SK-N-SH (cell line): Measurements from ENCODE around the gene UBFD1. TPM values are rescaled to one million over a fixed set of nuclear protein-coding genes. Genes with fewer than 3 reads are reported as not detected.

Experiments
- CTCF ChIA-PET: fragments of 300-600, 350-600 bp; formaldehyde crosslinking; extraction: SDS; loops from one replicate; lab custom pipeline; 2021; lab: Yijun Ruan, JAX
- POLR2A ChIA-PET: fragments of 350-600 bp; sonication (Branson Sonifier 250); formaldehyde crosslinking; extraction: SDS; loops from one replicate; lab custom pipeline; 2020; ENCODE audit warnings: antibody characterized with exemption, inconsistent platforms; lab: Yijun Ruan, JAX
- DNase-seq: peaks from one replicate; pipeline ENCODE4 v3.0.0; 2012
- H2AFZ ChIP-seq: fragments of 200-600 bp; sonication (generic); 2 replicates; pipeline ENCODE4 v1.8.1; 2016; ENCODE audit warnings: antibody characterized with exemption, mild to moderate bottlenecking, low read depth
- H3F3A ChIP-seq: fragments of 200-600 bp; sonication (generic); replicated peaks from 2 replicates; pipeline ENCODE3; 2016; ENCODE audit warnings: antibody characterized with exemption, mild to moderate bottlenecking; ENCODE audit not compliant: insufficient read depth
- H3K27ac ChIP-seq, 2 experiments: fragments of 200-500 bp in 1 of 2; fragments of 200-600 bp in 1 of 2; sonication (Bioruptor generic) in 1 of 2; sonication (generic), shearing (Covaris generic) in 1 of 2; 2 replicates each; pipeline versions ENCODE4 v1.5.1 to v1.6.1; 2014 to 2016; ENCODE audit warnings: low read depth in 2 of 2, inconsistent platforms in 1 of 2, low read length in 1 of 2, mild to moderate bottlenecking in 1 of 2, mixed read lengths in 1 of 2
- H3K27me3 ChIP-seq: fragments of 200-600 bp; sonication (generic), shearing (Covaris generic); 2 replicates; pipeline ENCODE4 v1.6.1; 2016; ENCODE audit warnings: mixed run types; ENCODE audit not compliant: insufficient read depth
- H3K36me3 ChIP-seq, 2 experiments: fragments of 200-500 bp in 1 of 2; fragments of 200-600 bp in 1 of 2; sonication (Bioruptor generic) in 1 of 2; sonication (generic) in 1 of 2; replicated peaks in 1 of 2; 2 replicates each; pipeline versions ENCODE3 to v1.5.1; 2014 to 2016; ENCODE audit warnings: low read length in 1 of 2, mild to moderate bottlenecking in 1 of 2; ENCODE audit not compliant: insufficient read depth in 2 of 2, control insufficient read depth in 1 of 2
- H3K4me1 ChIP-seq, 2 experiments: fragments of 200-500 bp in 1 of 2; fragments of 200-600 bp in 1 of 2; sonication (Bioruptor generic) in 1 of 2; sonication (generic), shearing (Covaris generic) in 1 of 2; 2 replicates each; pipeline versions ENCODE4 v1.5.1 to v1.6.1; 2014 to 2016; ENCODE audit warnings: low read depth in 1 of 2, low read length in 1 of 2, mixed run types in 1 of 2; ENCODE audit not compliant: insufficient read depth in 2 of 2, control insufficient read depth in 1 of 2
- H3K4me2 ChIP-seq: fragments of 200-600 bp; sonication (generic), shearing (Covaris generic); 2 replicates; pipeline ENCODE4 v1.6.1; 2017; ENCODE audit warnings: mixed run types
- H3K4me3 ChIP-seq, 2 experiments: fragments of 200-500 bp in 1 of 2; fragments of 200-600 bp in 1 of 2; sonication (Bioruptor generic) in 1 of 2; sonication (generic), shearing (Covaris generic) in 1 of 2; 2 replicates each; pipeline versions ENCODE4 v1.5.1 to v1.8.1; 2014 to 2016; ENCODE audit warnings: low read depth in 2 of 2, inconsistent platforms in 1 of 2, low read length in 1 of 2, mild to moderate bottlenecking in 1 of 2, mixed read lengths in 1 of 2, moderate library complexity in 1 of 2
- H3K79me2 ChIP-seq: fragments of 200-600 bp; sonication (generic); 2 replicates; pipeline ENCODE4 v1.8.1; 2017; ENCODE audit warnings: mild to moderate bottlenecking; ENCODE audit not compliant: insufficient read depth
- H3K9ac ChIP-seq: fragments of 200-600 bp; sonication (generic); 2 replicates; pipeline ENCODE4 v1.6.1; 2017; ENCODE audit warnings: mixed run types
- H3K9me2 ChIP-seq: fragments of 200-600 bp; sonication (generic); 2 replicates; pipeline ENCODE4 v1.6.1; 2017; ENCODE audit warnings: mixed run types
- H3K9me3 ChIP-seq: fragments of 200-600 bp; sonication (generic); 2 replicates; pipeline ENCODE4 v1.6.1; 2017; ENCODE audit warnings: mixed run types, mild to moderate bottlenecking, moderate library complexity
- H4K20me1 ChIP-seq: fragments of 200-600 bp; sonication (generic); 2 replicates; pipeline ENCODE4 v1.6.1; 2017; ENCODE audit warnings: mild to moderate bottlenecking, mixed run types; ENCODE audit not compliant: insufficient read depth
- EP300 ChIP-seq, 2 experiments: IDR thresholded peaks; 2 replicates each; pipeline versions ENCODE4 v1.4.0 to v1.6.1; 2012; ENCODE audit warnings: borderline replicate concordance in 1 of 2, low read depth in 1 of 2, low read length in 1 of 2
- FOSL2 ChIP-seq: IDR thresholded peaks from 2 replicates; pipeline ENCODE4 v1.4.0; 2012; ENCODE audit warnings: low read depth, mild to moderate bottlenecking, moderate library complexity, borderline replicate concordance
- FOXM1 ChIP-seq: IDR thresholded peaks from 2 replicates; pipeline ENCODE4 v1.4.0; 2012; ENCODE audit warnings: low read depth, mild to moderate bottlenecking
- JUND ChIP-seq: IDR thresholded peaks from 2 replicates; pipeline ENCODE4 v1.4.0; 2012
- MAX ChIP-seq: IDR thresholded peaks from 2 replicates; pipeline ENCODE4 v1.4.0; 2012; ENCODE audit warnings: low read depth
- MEF2A ChIP-seq: IDR thresholded peaks from 2 replicates; pipeline ENCODE4 v1.4.0; 2012; ENCODE audit warnings: low read depth, borderline replicate concordance
- NFIC ChIP-seq: IDR thresholded peaks from 2 replicates; pipeline ENCODE4 v1.4.0; 2012; ENCODE audit warnings: borderline replicate concordance
- POLR2AphosphoS5 ChIP-seq: IDR thresholded peaks from 2 replicates; pipeline ENCODE4 v1.6.1; 2012; ENCODE audit warnings: low read depth, low read length
- RCOR1 ChIP-seq: fragments of 150-350 bp; IDR thresholded peaks from 2 replicates; pipeline ENCODE4 v1.6.1; 2017; ENCODE audit warnings: antibody characterized with exemption, low read length
- REST ChIP-seq: IDR thresholded peaks from 2 replicates; pipeline ENCODE4 v1.6.1; 2012; ENCODE audit warnings: mild to moderate bottlenecking, low read depth, low read length, moderate library complexity
- RXRA ChIP-seq: IDR thresholded peaks from 2 replicates; pipeline ENCODE4 v1.4.0; 2012; ENCODE audit warnings: low read depth, mild to moderate bottlenecking, borderline replicate concordance
- SIN3A ChIP-seq: IDR thresholded peaks from 2 replicates; pipeline ENCODE4 v1.6.1; 2012; ENCODE audit warnings: low read depth, mild to moderate bottlenecking, low read length, moderate library complexity, borderline replicate concordance
- TAF1 ChIP-seq: IDR thresholded peaks from 2 replicates; pipeline ENCODE4 v1.6.1; 2012; ENCODE audit warnings: low read depth, mild to moderate bottlenecking, low read length, moderate library complexity, borderline replicate concordance
- YY1 ChIP-seq: IDR thresholded peaks from 2 replicates; pipeline ENCODE4 v1.4.0; 2012; ENCODE audit warnings: low read depth, mild to moderate bottlenecking
- WGBS: methylation state at CpG from one replicate; pipeline ENCODE4 v1.1.6; 2017; ENCODE audit warnings: low lambda C conversion rate; 5-methylcytosine and 5-hydroxymethylcytosine counted together
- polyA plus RNA-seq, 3 experiments: library from polyadenylated mRNA; depleted of rRNA; stranded (reverse); fragments of >200 nt; gene quantifications; 2 replicates each; pipeline ENCODE4 v1.2.3, GENCODE V29; 2012
- TF ChIP-seq, protein P1 (sequence below): IDR thresholded peaks from 2 replicates; pipeline ENCODE4 v1.4.0; 2012; ENCODE audit warnings: low read depth, borderline replicate concordance
- TF ChIP-seq, protein P2 (sequence below): fragments of 150-350 bp; IDR thresholded peaks from 2 replicates; pipeline ENCODE4 v1.6.1; 2016; ENCODE audit warnings: mild to moderate bottlenecking, low read depth, low read length

The UBFD1 gene
- polyA plus RNA-seq, 1 of the 3 experiments (the other 2 are of a cell fraction): 66.1 TPM

GRCh38 chr16:23530062-23530461 is 27.5 kb upstream of the UBFD1 start:
- Histone ChIP-seq H3K4me3 (no peak overlapping the region), H3K4me1 (no peaks in the 10 kb centered on the region), H2AFZ (no peak overlapping the region), H3K79me2 (no peaks in the 10 kb centered on the region), H3K9ac (no peak overlapping the region), H3K27me3 (no peaks in the 10 kb centered on the region), H3K9me3 (no peaks in the 10 kb centered on the region), H3K27ac (no peak overlapping the region), H3K4me2 (no peak overlapping the region), H3F3A (no peaks in the 10 kb centered on the region), H3K9me2 (no peaks in the 10 kb centered on the region), H3K36me3 (peaks cover 27 to 46% of the 10 kb centered on the region in 2 experiments), H4K20me1 (no peaks in the 10 kb centered on the region)
- CTCF ChIA-PET: interaction anchor here (0.6 to 1.1 kb wide), 2 partner anchors 21 to 24 kb away, joined by 3 read pairs; no protein-coding TSS in a partner anchor
- POLR2A ChIA-PET: no interaction called here
- no peak for DNase-seq
- WGBS: 100% methylated on average over 5 of the region's 5 CpGs
- no peak for TF ChIP-seq TAF1

DNA sequence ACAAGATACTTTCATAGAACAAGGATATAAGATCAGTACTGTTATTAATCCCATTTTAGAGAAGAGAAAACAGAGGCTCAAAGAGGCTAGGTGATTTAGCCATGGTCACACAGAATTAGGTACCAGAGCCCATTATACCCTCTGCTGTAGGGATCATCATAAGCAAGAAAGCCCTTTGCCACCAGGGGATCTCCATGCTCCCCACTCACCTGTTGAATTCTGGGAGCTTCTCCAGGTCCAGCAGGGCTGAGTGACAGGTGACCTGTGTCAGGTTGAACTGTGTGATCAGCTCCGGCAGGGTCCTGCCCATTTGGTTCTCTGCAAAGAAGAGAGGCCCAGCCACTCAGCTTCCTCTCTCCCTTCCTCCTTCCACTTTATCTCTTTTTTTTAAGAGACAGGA is 25.1 kb upstream of the UBFD1 start:
- 100% methylated on average over 1 of the region's 1 CpG for WGBS
- no peaks in the 10 kb centered on the region for H3K27me3 ChIP-seq

More for the DNA sequence above, 25.1 kb upstream of the UBFD1 start:
- Histone ChIP-seq H3K9ac (no peak overlapping the region), H3K4me1 (no peaks in the 10 kb centered on the region), H3K9me3 (no peaks in the 10 kb centered on the region), H3F3A (no peaks in the 10 kb centered on the region), H2AFZ (no peak overlapping the region), H3K27ac (no peak overlapping the region), H4K20me1 (no peaks in the 10 kb centered on the region), H3K4me3 (no peak overlapping the region), H3K4me2 (no peak overlapping the region), H3K9me2 (no peaks in the 10 kb centered on the region), H3K36me3 (peaks cover 37 to 46% of the 10 kb centered on the region in 2 experiments), H3K79me2 (no peaks in the 10 kb centered on the region)
- ChIA-PET POLR2A (no interaction called here), CTCF (interaction anchor here (1.1 kb wide), 1 partner anchor 10 kb away, joined by 4 read pairs; no protein-coding TSS in a partner anchor)
- TF ChIP-seq EP300 (IDR thresholded peaks at IDR 0.05; ENCODE audit: borderline replicate concordance in 1 of 2, low read depth in 1 of 2, low read length in 1 of 2) (no peak), RCOR1 (no peak), POLR2AphosphoS5 (no peak), NFIC (no peak), RXRA (no peak), JUND (no peak), MEF2A (no peak), TAF1 (no peak), REST (no peak), MAX (no peak), FOXM1 (no peak), FOSL2 (no peak), YY1 (no peak), SIN3A (no peak)
- TF ChIP-seq, protein P1, sequence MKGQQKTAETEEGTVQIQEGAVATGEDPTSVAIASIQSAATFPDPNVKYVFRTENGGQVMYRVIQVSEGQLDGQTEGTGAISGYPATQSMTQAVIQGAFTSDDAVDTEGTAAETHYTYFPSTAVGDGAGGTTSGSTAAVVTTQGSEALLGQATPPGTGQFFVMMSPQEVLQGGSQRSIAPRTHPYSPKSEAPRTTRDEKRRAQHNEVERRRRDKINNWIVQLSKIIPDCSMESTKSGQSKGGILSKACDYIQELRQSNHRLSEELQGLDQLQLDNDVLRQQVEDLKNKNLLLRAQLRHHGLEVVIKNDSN: no peak
- TF ChIP-seq, protein P2, sequence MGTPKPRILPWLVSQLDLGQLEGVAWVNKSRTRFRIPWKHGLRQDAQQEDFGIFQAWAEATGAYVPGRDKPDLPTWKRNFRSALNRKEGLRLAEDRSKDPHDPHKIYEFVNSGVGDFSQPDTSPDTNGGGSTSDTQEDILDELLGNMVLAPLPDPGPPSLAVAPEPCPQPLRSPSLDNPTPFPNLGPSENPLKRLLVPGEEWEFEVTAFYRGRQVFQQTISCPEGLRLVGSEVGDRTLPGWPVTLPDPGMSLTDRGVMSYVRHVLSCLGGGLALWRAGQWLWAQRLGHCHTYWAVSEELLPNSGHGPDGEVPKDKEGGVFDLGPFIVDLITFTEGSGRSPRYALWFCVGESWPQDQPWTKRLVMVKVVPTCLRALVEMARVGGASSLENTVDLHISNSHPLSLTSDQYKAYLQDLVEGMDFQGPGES: no peak
- DNase-seq: no peak
